ENCODE data around the gene BUD23.

BUD23 gene

DNA sequence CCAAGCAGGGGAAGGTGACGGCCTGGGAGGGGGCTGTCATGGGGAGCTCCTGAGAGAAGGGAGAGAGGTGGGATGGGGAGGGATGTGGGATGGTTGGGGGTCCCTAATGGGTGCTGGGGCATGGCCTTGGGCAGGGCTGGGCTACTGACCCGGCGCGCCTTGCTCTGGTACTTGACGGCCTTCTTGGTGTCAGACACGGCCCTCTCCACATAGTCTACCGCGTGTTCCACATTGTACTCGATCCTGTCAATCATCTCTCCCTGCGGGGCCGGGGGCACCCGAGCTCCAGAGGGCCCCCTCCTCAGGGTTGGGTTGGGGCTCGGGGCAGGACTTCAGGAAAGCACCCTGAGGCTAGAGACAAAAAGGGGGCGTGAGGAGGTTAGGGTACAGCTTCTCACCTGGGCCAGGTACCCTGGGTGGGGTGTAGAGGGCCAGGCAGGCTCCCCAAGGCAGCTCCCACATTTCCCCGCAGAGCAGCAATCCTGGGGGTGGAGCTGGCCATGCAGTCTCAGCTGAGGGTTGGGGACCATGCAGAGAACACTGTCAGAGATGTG is 17.3 kb downstream of the BUD23 start:
- Histone ChIP-seq H3K4me3 (ENCODE audit: low read depth in 1 of 2, low read length in 2 of 2) (no peak overlapping the region), H4K20me1 (ENCODE audit: insufficient read depth, low read length) (peaks cover 19% of the 10 kb centered on the region), H3K36me3 (ENCODE audit: insufficient read depth, low read length) (peaks cover 41% of the 10 kb centered on the region), H3K27ac (ENCODE audit: low read length) (no peak overlapping the region), H3K4me2 (ENCODE audit: insufficient read depth, low read length) (no peak overlapping the region), H3K9ac (ENCODE audit: low read depth, low read length) (no peak overlapping the region), H2AFZ (ENCODE audit: low read depth, low read length) (no peak overlapping the region), H3K79me2 (ENCODE audit: insufficient read depth, low read length) (no peaks in the 10 kb centered on the region), H3K4me1 (ENCODE audit: insufficient read depth, low read length) (peaks cover 6% of the 10 kb centered on the region), H3K9me3 (ENCODE audit: insufficient read depth, low read length, severe bottlenecking) (no peaks in the 10 kb centered on the region), H3K27me3 (ENCODE audit: insufficient read depth, low read length, poor library complexity) (no peaks in the 10 kb centered on the region)
- no peak for TF ChIP-seq EZH2 (IDR thresholded peaks at IDR 0.05; ENCODE audit: borderline replicate concordance, low read depth, low read length, severe bottlenecking)
- no peak for TF ChIP-seq CTCF (IDR thresholded peaks at IDR 0.05; ENCODE audit: borderline replicate concordance, extremely low read depth, low read length, poor library complexity, severe bottlenecking)
- DNase-seq (no peak), ATAC-seq (ENCODE audit: insufficient read depth, low read depth) (no peak)

GRCh38 chr7:73701357-73701995 is 18.1 kb downstream of the BUD23 start:
- Histone ChIP-seq H4K20me1 (ENCODE audit: insufficient read depth, low read length) (peaks cover 19% of the 10 kb centered on the region), H2AFZ (ENCODE audit: low read depth, low read length) (no peak overlapping the region), H3K27ac (ENCODE audit: low read length) (no peak overlapping the region), H3K9ac (ENCODE audit: low read depth, low read length) (no peak overlapping the region), H3K79me2 (ENCODE audit: insufficient read depth, low read length) (no peaks in the 10 kb centered on the region), H3K36me3 (ENCODE audit: insufficient read depth, low read length) (peaks cover 33% of the 10 kb centered on the region), H3K4me1 (ENCODE audit: insufficient read depth, low read length) (peaks cover 6% of the 10 kb centered on the region), H3K27me3 (ENCODE audit: insufficient read depth, low read length, poor library complexity) (no peaks in the 10 kb centered on the region), H3K9me3 (ENCODE audit: insufficient read depth, low read length, severe bottlenecking) (no peaks in the 10 kb centered on the region), H3K4me2 (ENCODE audit: insufficient read depth, low read length) (no peak overlapping the region), H3K4me3 (ENCODE audit: low read depth in 1 of 2, low read length in 2 of 2) (no peak overlapping the region)
- ATAC-seq (ENCODE audit: insufficient read depth, low read depth) (peak; percentile 43; the same call in 1 of the 3 replicates), DNase-seq (peak; percentile 42)
- TF ChIP-seq EZH2 (IDR thresholded peaks at IDR 0.05; ENCODE audit: borderline replicate concordance, low read depth, low read length, severe bottlenecking) = no peak
- peak; percentile 68 for TF ChIP-seq CTCF (IDR thresholded peaks at IDR 0.05; ENCODE audit: borderline replicate concordance, extremely low read depth, low read length, poor library complexity, severe bottlenecking)

GRCh38 chr7:73702226-73702625 is 18.8 kb downstream of the BUD23 start:
- H3K27ac ChIP-seq (ENCODE audit: low read length) = no peak overlapping the region
- no peak overlapping the region for H3K4me2 ChIP-seq (ENCODE audit: insufficient read depth, low read length)
- no peak overlapping the region for H2AFZ ChIP-seq (ENCODE audit: low read depth, low read length)
- peaks cover 19% of the 10 kb centered on the region for H4K20me1 ChIP-seq (ENCODE audit: insufficient read depth, low read length)
- H3K79me2 ChIP-seq (ENCODE audit: insufficient read depth, low read length) = no peaks in the 10 kb centered on the region
- H3K27me3 ChIP-seq (ENCODE audit: insufficient read depth, low read length, poor library complexity) = no peaks in the 10 kb centered on the region
- peaks cover 26% of the 10 kb centered on the region for H3K36me3 ChIP-seq (ENCODE audit: insufficient read depth, low read length)
- no peaks in the 10 kb centered on the region for H3K9me3 ChIP-seq (ENCODE audit: insufficient read depth, low read length, severe bottlenecking)
- no peak overlapping the region for H3K4me3 ChIP-seq (ENCODE audit: low read depth in 1 of 2, low read length in 2 of 2)
- no peak for ATAC-seq (ENCODE audit: insufficient read depth, low read depth)
- no peak for DNase-seq
- no peak for TF ChIP-seq EZH2 (IDR thresholded peaks at IDR 0.05; ENCODE audit: borderline replicate concordance, low read depth, low read length, severe bottlenecking)
- no peak for TF ChIP-seq CTCF (IDR thresholded peaks at IDR 0.05; ENCODE audit: borderline replicate concordance, extremely low read depth, low read length, poor library complexity, severe bottlenecking)
- no peak overlapping the region for H3K9ac ChIP-seq (ENCODE audit: low read depth, low read length)
- H3K4me1 ChIP-seq (ENCODE audit: insufficient read depth, low read length) = peaks cover 12% of the 10 kb centered on the region

Measured in DND-41 (cell line).